ENCODE data around the gene PDZD4.
"Not testable (repeated sequence)": the region's sequence is repeated elsewhere in the genome, so short reads cannot be mapped to it uniquely, and the experiment has no call there.

Gene PDZD4

GRCh38 chrX:153845842-153846241 lies 15.5 kb upstream of the PDZD4 start:
- DNase-seq (ENCODE audit: extremely low spot score, insufficient read length, low read depth) (no peak), FAIRE-seq (no peak)

GRCh38 chrX:153845195-153845594 lies 14.9 kb upstream of the PDZD4 start:
- no peak for FAIRE-seq
- no peak for DNase-seq (ENCODE audit: extremely low spot score, insufficient read length, low read depth)

GRCh38 chrX:153844509-153845082 lies 14.3 kb upstream of the PDZD4 start:
- no peak for FAIRE-seq
- DNase-seq (ENCODE audit: extremely low spot score, insufficient read length, low read depth), result no peak

GRCh38 chrX:153836921-153837320 lies 6.6 kb upstream of the PDZD4 start:
- no peak for FAIRE-seq
- DNase-seq (ENCODE audit: extremely low spot score, insufficient read length, low read depth), result no peak

- FAIRE-seq, result no peak
Measured at GRCh38 chrX:153832728-153833127, 2.4 kb upstream of the PDZD4 start.

GRCh38 chrX:153831429-153832150 lies 1.2 kb upstream of the PDZD4 start:
- FAIRE-seq, result no peak
- no peak for DNase-seq (ENCODE audit: extremely low spot score, insufficient read length, low read depth)

More at GRCh38 chrX:153832728-153833127, 2.4 kb upstream of the PDZD4 start:
- DNase-seq (ENCODE audit: extremely low spot score, insufficient read length, low read depth), result no peak

GRCh38 chrX:153830640-153831428 lies 490 bp upstream of the PDZD4 start:
- no peak for DNase-seq (ENCODE audit: extremely low spot score, insufficient read length, low read depth)
- no peak for FAIRE-seq

GRCh38 chrX:153829549-153829798 lies 870 bp downstream of the PDZD4 start:
- DNase-seq (ENCODE audit: extremely low spot score, insufficient read length, low read depth), result no peak
- no peak for FAIRE-seq

GRCh38 chrX:153828723-153829548 lies 1.4 kb downstream of the PDZD4 start:
- no peak for DNase-seq (ENCODE audit: extremely low spot score, insufficient read length, low read depth)
- no peak for FAIRE-seq

- FAIRE-seq (no peak), DNase-seq (ENCODE audit: extremely low spot score, insufficient read length, low read depth) (no peak)
Measured at GRCh38 chrX:153828308-153828707, 2.0 kb downstream of the PDZD4 start.

GRCh38 chrX:153827903-153828302 lies 2.4 kb downstream of the PDZD4 start:
- DNase-seq (ENCODE audit: extremely low spot score, insufficient read length, low read depth) (no peak), FAIRE-seq (no peak)

- FAIRE-seq, result no peak
- no peak for DNase-seq (ENCODE audit: extremely low spot score, insufficient read length, low read depth)
Measured at GRCh38 chrX:153827016-153827415, 3.3 kb downstream of the PDZD4 start.

GRCh38 chrX:153825042-153825441 lies 5.3 kb downstream of the PDZD4 start:
- DNase-seq (ENCODE audit: extremely low spot score, insufficient read length, low read depth) (no peak), FAIRE-seq (no peak)

- DNase-seq (ENCODE audit: extremely low spot score, insufficient read length, low read depth), result no peak
- FAIRE-seq, result no peak
Measured at GRCh38 chrX:153824348-153824747, 6.0 kb downstream of the PDZD4 start.

- no peak for DNase-seq (ENCODE audit: extremely low spot score, insufficient read length, low read depth)
- FAIRE-seq, result no peak
Measured at GRCh38 chrX:153821066-153821465, 9.3 kb downstream of the PDZD4 start.

- FAIRE-seq, result no peak
- DNase-seq (ENCODE audit: extremely low spot score, insufficient read length, low read depth), result no peak
Measured at GRCh38 chrX:153820601-153821000, 9.7 kb downstream of the PDZD4 start.

GRCh38 chrX:153819384-153820040 lies 10.8 kb downstream of the PDZD4 start:
- FAIRE-seq, result no peak
- no peak for DNase-seq (ENCODE audit: extremely low spot score, insufficient read length, low read depth)

GRCh38 chrX:153818571-153819383 lies 11.6 kb downstream of the PDZD4 start:
- FAIRE-seq (no peak), DNase-seq (ENCODE audit: extremely low spot score, insufficient read length, low read depth) (peak; percentile 14)

- not testable (repeated sequence) for DNase-seq (ENCODE audit: extremely low spot score, insufficient read length, low read depth); FAIRE-seq
Measured at GRCh38 chrX:153818064-153818463, 12.3 kb downstream of the PDZD4 start.
